Endothelial cell of umbilical vein (primary cell): ENCODE results near the gene SLC15A1. TPM values are rescaled to one million over a fixed set of nuclear protein-coding genes. Genes with fewer than 3 reads are reported as not detected.

ENCODE experiments used
- BruUV-seq: library from RNA; stranded (reverse); fragments of 400-500 nt; replicated peaks from 2 replicates; lab custom pipeline; 2021; lab: Mats Ljungman, UMichigan
- CTCF ChIA-PET: fragments of 300-600, 350-600 bp; sonication (Branson Sonifier 250); formaldehyde crosslinking; loops from one replicate; lab custom pipeline; 2021; ENCODE audit warnings: antibody characterized with exemption, inconsistent platforms; lab: Charles Lee
- POLR2A ChIA-PET: fragments of 300-600, 350-600 bp; sonication (Branson Sonifier 250); formaldehyde crosslinking; loops from one replicate; lab custom pipeline; 2021; ENCODE audit warnings: antibody characterized with exemption, inconsistent platforms; lab: Charles Lee
- DNase-seq: peaks from one replicate; pipeline ENCODE4 v3.0.0-alpha.2; 2011; ENCODE audit warnings: low read depth, low spot score
- FAIRE-seq: peaks from 2 replicates; lab custom pipeline; 2011; peaks lifted over from hg19 to GRCh38; lab: Jason Lieb, UNC
- H2AFZ ChIP-seq: 2 replicates; pipeline ENCODE4 v1.6.0; 2012; ENCODE audit warnings: low read depth, low read length, control low read depth, inconsistent platforms
- H3K27ac ChIP-seq: 2 replicates; pipeline ENCODE4 v1.5.1; 2011; ENCODE audit warnings: low read depth, mild to moderate bottlenecking, control low read depth, low read length, moderate library complexity; ENCODE audit not compliant: insufficient read depth
- H3K27me3 ChIP-seq, 2 experiments: 2 replicates each; pipeline versions ENCODE4 v1.6.0 to v1.6.1; 2011; ENCODE audit warnings: low read length in 2 of 2, mixed read lengths in 1 of 2; ENCODE audit not compliant: control insufficient read depth in 2 of 2, insufficient read depth in 2 of 2
- H3K36me3 ChIP-seq, 2 experiments: 2 replicates in 1 of 2; 3 replicates in 1 of 2; pipeline ENCODE4 v1.5.1; 2011; ENCODE audit warnings: low read length in 2 of 2, mild to moderate bottlenecking in 1 of 2, moderate library complexity in 1 of 2; ENCODE audit not compliant: control insufficient read depth in 2 of 2, insufficient read depth in 2 of 2; ENCODE audit errors: extremely low read depth in 1 of 2
- H3K4me1 ChIP-seq: 3 replicates; pipeline ENCODE4 v1.5.1; 2011; ENCODE audit warnings: mild to moderate bottlenecking, low read length; ENCODE audit not compliant: control insufficient read depth, insufficient read depth; ENCODE audit errors: extremely low read depth
- H3K4me2 ChIP-seq: 2 replicates; pipeline ENCODE4 v1.6.1; 2011; ENCODE audit warnings: low read length, control low read depth, mixed read lengths; ENCODE audit not compliant: insufficient read depth
- H3K4me3 ChIP-seq, 3 experiments: fragments of 200-600 bp in 1 of 3; sonication (generic), shearing (Covaris generic) in 1 of 3; replicated peaks in 1 of 3; 2 replicates each; pipeline ENCODE4 v1.5.1; 2011 to 2016; ENCODE audit warnings: control low read depth in 3 of 3, low read length in 3 of 3, mild to moderate bottlenecking in 2 of 3, inconsistent platforms in 1 of 3, low read depth in 1 of 3, moderate library complexity in 1 of 3; ENCODE audit not compliant: insufficient read depth in 1 of 3
- H3K79me2 ChIP-seq: 2 replicates; pipeline ENCODE4 v1.6.0; 2012; ENCODE audit warnings: low read length, inconsistent platforms; ENCODE audit not compliant: control insufficient read depth, insufficient read depth
- H3K9ac ChIP-seq: replicated peaks from 2 replicates; pipeline ENCODE3; 2011; ENCODE audit warnings: low read length, control low read depth; ENCODE audit not compliant: insufficient read depth; ENCODE audit errors: extremely low read depth
- H3K9me1 ChIP-seq: replicated peaks from 3 replicates; pipeline ENCODE4 v1.6.0; 2011; ENCODE audit warnings: mild to moderate bottlenecking, low read length; ENCODE audit not compliant: control insufficient read depth, insufficient read depth; ENCODE audit errors: extremely low read depth
- H3K9me3 ChIP-seq: replicated peaks from 2 replicates; pipeline ENCODE4 v1.5.1; 2012; ENCODE audit warnings: low read length, inconsistent platforms; ENCODE audit not compliant: control insufficient read depth, insufficient read depth
- H4K20me1 ChIP-seq: replicated peaks from 2 replicates; pipeline ENCODE3; 2011; ENCODE audit warnings: mild to moderate bottlenecking, low read length; ENCODE audit not compliant: control insufficient read depth, insufficient read depth; ENCODE audit errors: extremely low read depth
- CTCF ChIP-seq, 2 donors: IDR thresholded peaks; 1 replicate in 1 of 2; 2 replicates in 1 of 2; pipeline ENCODE4 v1.5.1; 2011; ENCODE audit warnings: low read length in 2 of 2, mild to moderate bottlenecking in 2 of 2, moderate library complexity in 2 of 2, control low read depth in 1 of 2, inconsistent platforms in 1 of 2, low read depth in 1 of 2; ENCODE audit not compliant: insufficient read depth in 1 of 2; ENCODE audit errors: extremely low read depth in 1 of 2
- EZH2 ChIP-seq: IDR thresholded peaks from 2 replicates; pipeline ENCODE4 v1.6.1; 2012; ENCODE audit warnings: borderline replicate concordance, low read depth, mild to moderate bottlenecking, moderate library complexity, low read length, inconsistent platforms; ENCODE audit not compliant: severe bottlenecking
- FOS ChIP-seq: IDR thresholded peaks from 2 replicates; pipeline ENCODE4 v1.6.1; 2011; ENCODE audit warnings: mild to moderate bottlenecking, low read length, moderate library complexity, borderline replicate concordance; ENCODE audit not compliant: insufficient read depth
- GATA2 ChIP-seq: IDR thresholded peaks from 2 replicates; pipeline ENCODE4 v1.7.0; 2011; ENCODE audit warnings: low read depth, mild to moderate bottlenecking, moderate library complexity, mixed read lengths, low read length; ENCODE audit not compliant: insufficient read length, insufficient read depth
- JUN ChIP-seq: IDR thresholded peaks from 2 replicates; pipeline ENCODE4 v1.6.1; 2011; ENCODE audit warnings: borderline replicate concordance, low read depth; ENCODE audit not compliant: insufficient read length, insufficient read depth
- MAX ChIP-seq: IDR thresholded peaks from 2 replicates; pipeline ENCODE4 v1.6.1; 2011; ENCODE audit not compliant: insufficient read depth, insufficient read length
- MYC ChIP-seq: IDR thresholded peaks from one replicate; pipeline ENCODE4 v1.6.1; 2011; ENCODE audit warnings: mild to moderate bottlenecking, low read depth, low read length
- POLR2A ChIP-seq: IDR thresholded peaks from 2 replicates; pipeline ENCODE4 v1.6.1; 2012; ENCODE audit warnings: low read depth, mild to moderate bottlenecking, control low read depth, low read length
- POLR2AphosphoS5 ChIP-seq: IDR thresholded peaks from 2 replicates; pipeline ENCODE4 v1.6.1; 2012; ENCODE audit warnings: low read depth, mild to moderate bottlenecking, control low read depth, low read length, moderate library complexity; ENCODE audit not compliant: insufficient read depth
- dilution Hi-C: fragments of 300-500 bp; cut with MboI; formaldehyde crosslinking; loops from one replicate; pipeline ENCODE4 v1.15.0; 2019; ENCODE audit warnings: low sequenced_read_pairs; ENCODE audit not compliant: extremely low pct_ligation_motif_present
- intact Hi-C: fragments of 100-400 bp; cut with micrococcal nuclease; formaldehyde crosslinking; loops from one replicate; pipeline ENCODE4 v1.10.0; 2022
- polyA plus RNA-seq, 4 experiments: library from polyadenylated mRNA; depleted of rRNA in 3 of 4; stranded (reverse) in 3 of 4; unstranded in 1 of 4; fragments of >200 nt; gene quantifications; 2 replicates each; pipeline versions ENCODE4 v1.2.1 to v1.2.3, GENCODE V29; 2011 to 2012; ENCODE audit warnings: missing spikeins in 1 of 4
- total RNA-seq: library from RNA; stranded (reverse); gene quantifications from 2 replicates; pipeline ENCODE4 v1.2.3, GENCODE V29; 2021

The SLC15A1 gene
- total and polyA plus RNA-seq, 2 donors (not counting 3 experiments of a cell fraction or from before 2014, with no cell fraction given), result not detected

GRCh38 chr13:98785405-98785804 is 32.9 kb upstream of the SLC15A1 start:
- Histone ChIP-seq H3K9me3 (no peaks in the 10 kb centered on the region), H3K9me1 (no peaks in the 10 kb centered on the region), H4K20me1 (no peaks in the 10 kb centered on the region), H3K4me2 (no peak overlapping the region), H3K79me2 (no peaks in the 10 kb centered on the region), H3K4me3 (no peak overlapping the region), H3K4me1 (no peaks in the 10 kb centered on the region), H3K27ac (no peak overlapping the region), H3K9ac (no peak overlapping the region), H2AFZ (no peak overlapping the region), H3K36me3 (no peaks in the 10 kb centered on the region), H3K27me3 (peaks cover 8 to 9% of the 10 kb centered on the region in 2 experiments)
- DNase-seq (no peak), FAIRE-seq (no peak)
- CTCF ChIA-PET, result no interaction called here
- POLR2A ChIA-PET, result no interaction called here
- no TSS peak for BruUV-seq
- TF ChIP-seq MYC (no peak), JUN (no peak)
- dilution Hi-C loops (no loop called here), intact Hi-C loops (no loop called here)

GRCh38 chr13:98784666-98785065 is 32.2 kb upstream of the SLC15A1 start:
- Histone ChIP-seq H3K9ac (no peak overlapping the region), H3K9me1 (no peaks in the 10 kb centered on the region), H2AFZ (no peak overlapping the region), H3K36me3 (no peaks in the 10 kb centered on the region), H3K27ac (no peak overlapping the region), H3K27me3 (peaks cover 8 to 9% of the 10 kb centered on the region in 2 experiments), H3K79me2 (no peaks in the 10 kb centered on the region), H3K4me2 (no peak overlapping the region), H3K4me1 (no peaks in the 10 kb centered on the region), H4K20me1 (no peaks in the 10 kb centered on the region), H3K4me3 (no peak overlapping the region), H3K9me3 (no peaks in the 10 kb centered on the region)
- ChIA-PET CTCF (no interaction called here), POLR2A (no interaction called here)
- FAIRE-seq (no peak), DNase-seq (no peak)
- dilution Hi-C loops (no loop called here), intact Hi-C loops (no loop called here)
- no peak for TF ChIP-seq GATA2
- no peak for TF ChIP-seq FOS
- TF ChIP-seq EZH2, result no peak
- no peak for TF ChIP-seq MYC
- TF ChIP-seq POLR2AphosphoS5, result no peak
- no peak for TF ChIP-seq JUN
- no peak for TF ChIP-seq CTCF (IDR thresholded peaks at IDR 0.05; ENCODE audit: extremely low read depth in 1 of 2, insufficient read depth in 1 of 2, low read depth in 1 of 2, low read length in 2 of 2)
- TF ChIP-seq MAX, result no peak
- no peak for TF ChIP-seq POLR2A
- BruUV-seq, result no TSS peak
